Brain microvascular endothelial cell (primary cell): ENCODE measurements around the gene LZTFL1.

Experiments
- DNase-seq: peaks from one replicate; pipeline ENCODE4 v3.0.0-alpha.2; 2020
- H3K27ac ChIP-seq: fragments of 250-450 bp; sonication (Bioruptor Pico); 2 replicates; pipeline ENCODE4 v1.5.1; 2020; ENCODE audit warnings: mild to moderate bottlenecking, moderate library complexity
- H3K27me3 ChIP-seq: fragments of 250-450 bp; sonication (Bioruptor Pico); replicated peaks from 2 replicates; pipeline ENCODE4 v1.5.1; 2020; ENCODE audit warnings: mild to moderate bottlenecking
- H3K36me3 ChIP-seq: fragments of 250-450 bp; sonication (Bioruptor Pico); replicated peaks from 2 replicates; pipeline ENCODE4 v1.5.1; 2020; ENCODE audit warnings: mild to moderate bottlenecking
- H3K4me3 ChIP-seq: 2 replicates; pipeline ENCODE4 v1.5.1; 2011; ENCODE audit warnings: low read depth, mild to moderate bottlenecking, control low read depth, low read length, moderate library complexity
- in situ Hi-C: cut with HindIII; loops from 2 replicates; pipeline ENCODE4 v1.10.0; 2017; ENCODE audit warnings: low sequenced_read_pairs, low pct_ligation_motif_present
- TF ChIP-seq, protein P1 (sequence below): IDR thresholded peaks from 2 replicates; pipeline ENCODE4 v1.5.1; 2011; ENCODE audit warnings: low read depth, mild to moderate bottlenecking, moderate library complexity, low read length, control low read depth, inconsistent platforms; ENCODE audit errors: missing control alignments

Gene LZTFL1

DNA sequence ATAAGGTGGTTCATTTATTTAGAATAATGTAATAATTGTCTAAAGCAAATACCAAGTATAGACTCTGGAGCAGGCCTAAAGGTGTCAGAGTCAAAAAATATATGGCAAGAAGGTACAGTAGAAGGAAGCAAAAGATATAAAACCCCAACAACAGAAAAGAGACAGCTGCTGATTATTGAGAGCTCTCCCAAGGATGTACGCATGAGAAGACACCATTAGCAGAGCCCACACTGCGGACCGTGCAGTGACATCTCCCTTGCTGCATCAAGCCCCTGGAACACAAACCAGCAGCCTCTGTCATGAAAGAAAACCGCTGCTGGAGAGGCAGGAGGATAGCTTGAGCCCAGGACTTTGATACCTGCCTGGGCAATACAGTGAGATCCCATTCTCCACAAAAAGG, 27.6 kb downstream of the LZTFL1 start:
- H3K36me3 ChIP-seq: no peaks in the 10 kb centered on the region
- in situ Hi-C loops: no loop called here
- H3K27me3 ChIP-seq: no peaks in the 10 kb centered on the region
- DNase-seq: no peak
- no peak overlapping the region for H3K4me3 ChIP-seq
- TF ChIP-seq, protein P1, sequence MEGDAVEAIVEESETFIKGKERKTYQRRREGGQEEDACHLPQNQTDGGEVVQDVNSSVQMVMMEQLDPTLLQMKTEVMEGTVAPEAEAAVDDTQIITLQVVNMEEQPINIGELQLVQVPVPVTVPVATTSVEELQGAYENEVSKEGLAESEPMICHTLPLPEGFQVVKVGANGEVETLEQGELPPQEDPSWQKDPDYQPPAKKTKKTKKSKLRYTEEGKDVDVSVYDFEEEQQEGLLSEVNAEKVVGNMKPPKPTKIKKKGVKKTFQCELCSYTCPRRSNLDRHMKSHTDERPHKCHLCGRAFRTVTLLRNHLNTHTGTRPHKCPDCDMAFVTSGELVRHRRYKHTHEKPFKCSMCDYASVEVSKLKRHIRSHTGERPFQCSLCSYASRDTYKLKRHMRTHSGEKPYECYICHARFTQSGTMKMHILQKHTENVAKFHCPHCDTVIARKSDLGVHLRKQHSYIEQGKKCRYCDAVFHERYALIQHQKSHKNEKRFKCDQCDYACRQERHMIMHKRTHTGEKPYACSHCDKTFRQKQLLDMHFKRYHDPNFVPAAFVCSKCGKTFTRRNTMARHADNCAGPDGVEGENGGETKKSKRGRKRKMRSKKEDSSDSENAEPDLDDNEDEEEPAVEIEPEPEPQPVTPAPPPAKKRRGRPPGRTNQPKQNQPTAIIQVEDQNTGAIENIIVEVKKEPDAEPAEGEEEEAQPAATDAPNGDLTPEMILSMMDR: no peak
- no peak overlapping the region for H3K27ac ChIP-seq

GRCh38 chr3:45807681-45808540, 34.0 kb downstream of the LZTFL1 start:
- TF ChIP-seq, protein P1: no peak
- in situ Hi-C loops: no loop called here
- Histone ChIP-seq H3K27me3 (no peaks in the 10 kb centered on the region), H3K4me3 (no peak overlapping the region), H3K27ac (no peak overlapping the region), H3K36me3 (no peaks in the 10 kb centered on the region)
- no peak for DNase-seq

GRCh38 chr3:45807133-45807532, 34.8 kb downstream of the LZTFL1 start:
- H3K27ac ChIP-seq: no peak overlapping the region
- no peaks in the 10 kb centered on the region for H3K27me3 ChIP-seq
- TF ChIP-seq, protein P1: no peak
- in situ Hi-C loops: no loop called here
- H3K4me3 ChIP-seq: no peak overlapping the region
- H3K36me3 ChIP-seq: no peaks in the 10 kb centered on the region
- no peak for DNase-seq

DNA sequence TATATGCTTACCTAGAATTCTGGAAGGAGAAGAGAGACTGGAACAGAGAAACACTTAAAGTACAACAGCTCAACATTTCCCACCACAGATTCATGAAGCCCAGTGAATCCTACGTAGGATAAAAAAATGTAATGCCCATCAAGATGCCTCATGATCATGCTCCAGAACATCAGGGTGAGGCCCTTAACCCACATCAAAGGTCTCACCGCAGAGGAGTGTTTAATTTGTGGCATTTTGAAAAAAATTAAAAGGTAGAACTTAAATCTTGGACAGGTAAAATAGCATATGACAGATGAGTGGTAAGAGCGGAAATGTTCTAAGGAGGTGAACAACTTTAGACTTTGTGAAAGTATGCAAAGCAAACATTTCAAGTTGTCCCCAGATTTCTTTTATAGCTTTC, 35.8 kb downstream of the LZTFL1 start:
- TF ChIP-seq, protein P1: no peak
- in situ Hi-C loops: no loop called here
- no peak overlapping the region for H3K27ac ChIP-seq
- H3K27me3 ChIP-seq: no peaks in the 10 kb centered on the region
- no peak overlapping the region for H3K4me3 ChIP-seq
- H3K36me3 ChIP-seq: no peaks in the 10 kb centered on the region
- DNase-seq: no peak

DNA sequence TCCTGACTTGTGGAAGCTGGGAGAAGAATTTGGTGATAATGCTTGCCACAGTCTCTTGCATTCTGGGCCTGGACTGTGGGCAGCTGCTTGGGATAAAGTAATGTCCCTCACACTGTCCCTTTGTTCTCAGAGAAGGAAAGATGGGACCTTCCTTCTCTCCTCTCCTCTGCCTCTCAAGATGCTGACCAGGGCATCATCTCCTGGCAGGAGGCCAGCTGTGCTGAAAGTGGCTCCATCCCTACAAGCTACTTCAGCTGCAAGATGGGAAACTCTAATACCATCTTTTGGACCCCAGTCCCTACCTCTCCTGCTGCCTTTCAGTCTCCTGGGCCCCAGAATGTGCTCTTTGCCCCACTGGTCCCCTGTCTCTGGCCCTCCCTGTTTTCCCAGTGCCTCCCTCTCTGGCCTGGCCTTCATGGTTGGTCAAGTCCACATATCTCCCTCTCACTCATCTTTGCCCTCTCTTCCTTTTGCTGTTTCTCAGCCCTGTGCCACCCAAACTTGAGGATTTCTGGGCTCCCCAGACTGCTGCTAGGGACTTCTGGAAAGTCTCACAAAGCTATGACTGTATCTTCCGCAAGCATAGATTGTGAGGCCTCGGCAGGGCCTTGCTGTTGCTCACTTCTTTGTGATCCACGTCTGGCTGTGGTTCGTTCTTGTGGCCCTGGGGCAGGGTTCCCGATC, 38.5 kb downstream of the LZTFL1 start:
- H3K4me3 ChIP-seq: no peak overlapping the region
- in situ Hi-C loops: no loop called here
- DNase-seq: no peak
- H3K36me3 ChIP-seq: no peaks in the 10 kb centered on the region
- H3K27me3 ChIP-seq: no peaks in the 10 kb centered on the region
- TF ChIP-seq, protein P1: no peak
- H3K27ac ChIP-seq: no peak overlapping the region
